Upper lobe of left lung (tissue), 4 donors: ENCODE results near the gene SNX13.

Experiments used
- CTCF ChIP-seq, 6 experiments: fragments of 450-650 bp in 4 of 6; fragments of 200-600 bp in 2 of 6; sonication (generic) in 2 of 6; IDR thresholded peaks; one replicate each; pipeline ENCODE4 v1.5.1; 2016 to 2019; ENCODE audit warnings: antibody characterized with exemption in 6 of 6
- EP300 ChIP-seq, 4 donors: sonication (generic); formaldehyde crosslinking; IDR thresholded peaks; one replicate each; pipeline ENCODE4 v1.5.1; 2017; ENCODE audit warnings: antibody characterized with exemption in 4 of 4, control low read depth in 2 of 4
- POLR2A ChIP-seq, 4 donors: fragments of 450-650 bp; IDR thresholded peaks; one replicate each; pipeline ENCODE4 v1.5.1; 2016 to 2017; ENCODE audit warnings: antibody characterized with exemption in 4 of 4, mild to moderate bottlenecking in 2 of 4
- POLR2AphosphoS5 ChIP-seq, 2 donors: sonication (generic); formaldehyde crosslinking; IDR thresholded peaks; one replicate each; pipeline ENCODE4 v1.5.1; 2017; ENCODE audit warnings: antibody characterized with exemption in 2 of 2

GRCh38 chr7:17844022-17844421 lies 96.3 kb downstream of the SNX13 start:
- TF ChIP-seq CTCF (IDR thresholded peaks at IDR 0.05): no peak
- TF ChIP-seq POLR2A (IDR thresholded peaks at IDR 0.05): no peak
- no peak for TF ChIP-seq POLR2AphosphoS5 (IDR thresholded peaks at IDR 0.05)
- TF ChIP-seq EP300 (IDR thresholded peaks at IDR 0.05): no peak
